ENCODE results near the gene ZACN.

ZACN gene

DNA sequence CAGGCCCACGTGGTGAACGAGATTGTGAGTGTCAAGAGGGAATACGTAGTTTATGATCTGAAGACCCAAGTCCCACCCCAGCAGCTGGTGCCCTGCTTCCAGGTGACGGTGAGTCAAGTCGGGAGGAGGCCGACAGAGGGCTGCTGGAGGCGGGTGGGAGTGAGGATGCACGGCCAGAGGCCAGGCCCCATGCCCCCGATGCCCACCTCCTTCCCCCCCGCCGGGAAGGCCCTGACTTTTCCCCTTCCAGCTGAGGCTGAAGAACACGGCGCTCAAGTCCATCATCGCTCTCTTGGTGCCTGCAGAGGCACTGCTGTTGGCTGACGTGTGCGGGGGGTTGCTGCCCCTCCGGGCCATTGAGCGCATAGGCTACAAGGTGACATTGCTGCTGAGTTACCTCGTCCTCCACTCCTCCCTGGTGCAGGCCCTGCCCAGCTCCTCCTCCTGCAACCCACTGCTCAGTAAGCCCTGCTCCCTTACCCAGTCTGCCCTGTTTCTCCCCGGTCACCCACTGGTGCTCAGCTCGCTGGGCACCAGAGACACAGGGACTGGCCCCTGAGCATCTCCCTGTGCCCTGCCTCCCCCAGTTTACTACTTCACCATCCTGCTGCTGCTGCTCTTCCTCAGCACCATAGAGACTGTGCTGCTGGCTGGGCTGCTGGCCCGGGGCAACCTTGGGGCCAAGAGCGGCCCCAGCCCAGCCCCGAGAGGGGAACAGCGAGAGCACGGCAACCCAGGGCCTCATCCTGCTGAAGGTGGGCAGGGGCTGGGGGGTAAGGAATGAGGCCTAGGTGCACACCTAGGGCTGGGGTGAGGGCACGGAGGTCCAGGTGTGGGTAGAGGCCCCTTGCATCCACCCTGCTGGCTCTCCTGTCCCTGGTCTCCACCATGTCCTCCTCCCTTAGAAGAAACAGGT lies 2.6 kb downstream of the ZACN start:
- DNase-seq (ENCODE audit: low read depth in 2 of 2), result no peak

- DNase-seq (ENCODE audit: low read depth in 2 of 2), result no peak
These were observed 3.6 kb downstream of the ZACN start for GRCh38 chr17:76082326-76083251.

DNA sequence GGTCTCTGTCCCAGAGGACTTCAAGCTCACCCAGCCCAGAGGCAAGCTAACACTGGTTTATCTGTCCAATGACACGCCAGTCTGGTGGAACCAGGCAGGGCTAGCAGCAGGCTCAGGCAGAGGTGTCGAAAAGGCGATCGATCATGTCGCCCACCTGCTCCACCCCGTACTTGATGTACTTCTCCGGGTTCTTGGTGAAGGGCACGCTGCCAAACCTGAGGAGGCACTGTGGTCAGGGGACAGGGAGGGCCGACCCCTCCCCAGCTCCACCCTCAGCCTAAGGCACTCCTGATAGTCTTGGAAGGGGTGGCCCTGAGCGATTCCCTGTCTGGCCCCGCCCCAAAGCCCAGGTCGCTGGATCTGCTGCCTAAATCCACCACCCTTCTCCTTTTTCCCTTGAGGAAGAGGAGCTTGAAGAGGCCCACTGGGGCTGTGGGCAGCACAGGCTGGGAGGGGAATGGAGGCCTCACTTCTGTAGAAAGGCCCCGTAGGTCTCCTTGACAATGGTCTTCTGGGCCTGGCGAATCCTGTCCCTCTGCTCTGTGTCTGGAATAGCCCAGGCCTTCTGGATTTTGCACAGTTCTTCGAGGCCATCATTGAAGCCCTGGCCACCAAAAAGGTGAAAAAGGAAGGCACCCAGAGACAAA lies 4.7 kb downstream of the ZACN start:
- DNase-seq (ENCODE audit: low read depth in 2 of 2), result no peak

DNA sequence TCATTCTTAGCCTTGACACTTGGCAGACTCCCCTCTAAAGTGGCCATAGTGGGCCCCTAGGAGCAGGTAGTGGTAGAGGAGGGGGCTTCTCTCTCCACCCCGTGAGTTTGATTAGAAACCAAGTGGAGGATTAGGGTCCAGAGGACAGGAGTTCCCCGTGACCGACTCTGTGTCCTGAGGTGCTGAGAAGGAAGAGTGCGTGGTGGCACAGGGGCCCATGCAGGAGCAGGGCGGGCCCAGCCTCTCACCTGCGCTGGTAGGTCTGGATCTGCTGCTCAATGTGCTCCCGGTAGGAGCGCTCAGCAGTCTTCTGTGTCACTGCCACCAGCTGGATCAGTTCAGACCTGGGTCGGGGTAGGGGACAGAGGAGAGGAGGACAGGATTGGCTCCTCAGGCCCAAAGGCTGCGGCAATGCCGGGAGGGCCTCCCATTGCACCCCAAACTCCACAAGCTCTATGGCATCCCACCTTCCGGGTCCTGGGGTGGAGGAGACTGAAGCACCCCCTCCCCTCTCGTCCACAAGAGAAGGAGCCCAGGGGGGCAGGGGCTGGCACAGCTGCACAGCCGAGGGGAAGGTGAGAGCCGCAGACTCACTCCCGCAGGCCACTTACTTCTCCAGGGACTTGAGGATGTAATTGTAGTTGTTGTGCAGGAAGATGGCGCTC lies 6.2 kb downstream of the ZACN start:
- DNase-seq (ENCODE audit: low read depth in 2 of 2), result no peak

DNA sequence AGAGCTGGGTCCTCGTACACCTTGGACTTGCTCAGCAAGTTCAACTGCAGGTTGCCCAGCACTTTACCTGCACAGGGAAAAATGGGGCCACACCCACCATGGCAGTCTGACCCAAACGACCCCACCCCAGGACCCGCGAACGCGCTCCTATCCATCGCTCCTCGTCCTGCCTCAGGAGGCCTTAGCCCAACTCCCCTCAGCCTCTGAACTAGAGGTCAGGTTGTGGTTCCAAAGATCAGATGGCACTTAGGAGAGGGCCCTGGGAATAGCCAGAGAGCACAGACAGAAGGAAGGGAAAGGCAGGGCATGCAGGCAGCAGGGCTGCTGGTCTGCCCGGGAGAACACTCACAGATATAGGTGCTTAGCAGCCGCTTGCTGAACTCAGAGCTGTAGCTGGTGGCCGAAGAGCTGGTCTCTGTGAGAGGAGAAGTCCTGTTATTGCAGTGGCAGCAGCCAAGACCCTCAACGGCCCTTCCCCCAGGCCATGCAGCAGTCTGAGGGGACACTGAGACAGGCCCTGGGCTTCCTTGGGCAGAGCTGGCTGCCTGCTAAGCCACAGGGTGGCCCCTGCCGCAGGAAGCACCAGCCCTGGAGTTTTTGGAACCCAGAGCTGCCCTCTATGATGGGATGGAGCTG lies 6.9 kb downstream of the ZACN start:
- DNase-seq (ENCODE audit: low read depth in 2 of 2), result no peak

DNA sequence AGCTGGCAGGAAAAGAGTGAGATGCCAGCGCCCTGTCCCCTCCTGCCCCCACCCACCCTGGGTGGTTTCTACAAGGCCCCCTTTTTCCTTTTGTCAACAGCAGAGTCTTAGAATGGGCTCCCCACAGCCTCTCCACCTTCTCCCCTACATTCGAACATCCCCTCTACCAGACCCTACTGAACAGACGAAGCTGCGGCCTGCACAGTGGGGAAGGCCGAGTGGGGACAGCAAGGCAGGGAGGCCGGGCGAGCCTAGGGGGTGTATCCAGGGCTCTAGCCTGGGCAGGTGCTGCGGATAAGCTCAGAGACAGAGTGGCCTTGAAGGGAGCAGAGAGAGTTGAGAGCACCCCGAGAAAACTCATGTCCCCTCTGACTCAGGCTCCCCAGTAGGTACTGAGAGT lies 7.4 kb downstream of the ZACN start:
- DNase-seq (ENCODE audit: low read depth in 2 of 2), result no peak

DNA sequence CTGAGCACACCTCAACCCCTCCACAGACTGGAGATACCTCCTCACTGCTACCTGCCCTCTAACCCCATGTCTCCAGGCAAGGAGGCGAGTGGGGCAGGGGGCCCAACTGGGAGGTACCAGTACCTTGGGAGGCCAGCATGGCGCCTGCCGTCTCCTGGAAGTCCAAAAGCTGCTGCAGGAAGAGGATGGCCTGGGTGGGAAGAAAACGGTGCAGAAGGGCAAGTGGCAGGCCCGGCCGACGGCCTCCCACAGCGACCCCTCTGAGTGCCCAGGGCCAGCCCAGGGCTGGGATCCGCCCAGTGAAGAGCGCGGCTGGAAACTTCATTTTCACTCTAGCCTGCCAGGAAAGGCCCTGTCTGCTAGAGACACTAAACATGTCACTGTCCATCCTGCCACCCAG lies 8.5 kb downstream of the ZACN start:
- no peak for DNase-seq (ENCODE audit: low read depth in 2 of 2)

DNA sequence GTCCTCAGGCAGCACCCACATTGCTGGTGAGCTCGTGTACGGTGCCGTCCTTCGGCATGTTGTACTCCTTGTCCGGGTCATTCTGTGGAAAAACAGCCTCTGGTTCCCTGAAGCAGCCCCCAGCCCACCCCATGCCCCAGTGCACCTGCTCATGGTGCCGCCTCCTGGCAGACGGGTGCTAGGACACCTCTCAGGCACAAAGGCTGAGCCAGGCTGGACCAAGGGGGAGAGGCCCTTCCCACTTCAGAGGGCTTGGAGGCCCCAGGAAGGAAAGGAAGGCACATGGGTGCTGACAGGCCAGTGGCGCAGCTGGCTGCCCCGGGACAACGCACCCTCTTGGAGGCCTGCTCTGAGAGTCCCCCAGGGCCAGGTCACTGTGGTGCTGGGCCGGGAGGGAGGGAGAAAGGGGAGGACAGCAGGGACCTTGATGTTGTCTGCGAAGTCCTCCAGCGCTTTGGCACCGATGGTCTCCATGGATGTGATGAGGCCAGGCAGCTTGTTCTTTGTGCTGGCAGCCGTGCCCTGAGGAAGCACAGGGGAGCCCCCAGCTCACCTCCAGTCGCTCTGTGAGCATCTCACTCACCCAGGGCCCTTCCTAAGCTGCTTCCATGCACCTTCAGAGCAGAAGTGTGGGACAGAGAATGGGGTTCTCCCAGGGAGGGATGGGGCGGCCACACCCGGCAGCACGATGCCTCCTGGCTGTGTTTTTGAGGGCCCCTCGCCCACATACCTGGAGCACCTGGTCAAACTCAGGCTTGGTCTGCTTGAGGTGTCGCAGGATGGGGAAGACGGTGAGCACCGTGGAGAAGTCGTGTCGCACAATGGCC lies 9.3 kb downstream of the ZACN start:
- DNase-seq (ENCODE audit: low read depth in 2 of 2), result no peak

GRCh38 chr17:76088868-76089576 lies 10.0 kb downstream of the ZACN start:
- DNase-seq (ENCODE audit: low read depth in 2 of 2), result no peak

- DNase-seq (ENCODE audit: low read depth in 2 of 2), result no peak
These were observed 10.9 kb downstream of the ZACN start for GRCh38 chr17:76089680-76090516.

- no peak for DNase-seq (ENCODE audit: low read depth in 2 of 2)
These were observed 11.6 kb downstream of the ZACN start for GRCh38 chr17:76090517-76091129.

DNA sequence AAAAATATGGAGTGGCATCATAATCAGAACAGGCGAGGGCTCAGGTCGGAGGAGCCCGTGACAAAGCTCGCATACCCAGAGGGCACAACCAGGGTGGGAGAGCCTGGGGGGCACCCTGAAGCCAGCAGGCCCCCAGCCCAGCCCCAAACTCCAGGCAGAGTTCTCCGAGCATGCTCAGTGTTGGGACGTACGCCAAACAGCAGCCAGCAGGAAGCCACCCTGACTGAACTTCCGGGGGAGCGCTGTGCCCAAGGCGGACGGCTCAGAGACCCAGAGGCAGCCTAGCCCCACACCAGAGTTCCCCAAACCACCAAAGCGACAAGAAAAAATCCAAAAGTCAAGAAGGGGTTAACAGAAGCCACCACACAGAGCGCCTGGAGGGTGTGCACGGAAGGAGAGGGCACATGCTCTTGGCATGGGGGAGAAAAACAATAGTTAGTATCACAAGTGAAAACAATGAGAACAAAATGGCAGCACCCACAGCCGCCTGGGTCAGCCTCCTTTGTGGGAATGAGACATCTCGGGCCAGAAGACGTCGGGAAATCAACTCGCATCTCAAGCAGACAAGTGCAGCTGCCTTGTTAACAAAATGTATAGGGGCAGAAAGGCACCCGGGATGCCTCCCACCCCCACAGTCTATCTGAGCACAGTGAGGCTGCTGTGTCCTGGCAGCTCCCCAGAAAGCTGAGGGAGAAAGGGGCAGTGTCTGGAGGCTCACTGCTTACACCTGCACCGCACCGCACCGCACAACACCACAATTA lies 12.7 kb downstream of the ZACN start:
- no peak for DNase-seq (ENCODE audit: low read depth in 2 of 2)

- no peak for DNase-seq (ENCODE audit: low read depth in 2 of 2)
These were observed 13.8 kb downstream of the ZACN start for GRCh38 chr17:76092526-76093413.

DNA sequence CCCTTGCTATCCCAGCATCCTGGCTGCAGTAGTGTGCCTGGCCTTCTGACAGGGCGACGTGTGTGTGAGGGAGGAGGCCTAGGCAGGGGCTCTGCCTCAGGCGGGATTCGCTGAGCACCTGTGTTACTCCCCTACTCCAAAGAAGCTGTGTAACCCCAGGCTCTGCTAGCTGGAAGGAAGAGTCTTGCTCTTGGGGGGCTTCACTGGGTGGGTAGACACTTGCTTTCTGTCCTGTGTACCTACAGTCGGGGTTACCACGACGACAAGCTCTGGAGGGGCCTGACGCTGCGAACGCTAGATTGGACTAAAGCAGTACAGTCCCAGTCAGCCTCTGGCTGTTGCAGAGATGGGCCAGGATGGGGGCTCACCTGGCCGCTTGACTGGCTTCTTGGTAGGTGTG lies 15.1 kb downstream of the ZACN start:
- no peak for DNase-seq (ENCODE audit: low read depth in 2 of 2)

- DNase-seq (ENCODE audit: low read depth in 2 of 2), result no peak
These were observed 17.0 kb downstream of the ZACN start for GRCh38 chr17:76095943-76096342.

- no peak for DNase-seq (ENCODE audit: low read depth in 2 of 2)
These were observed 18.8 kb downstream of the ZACN start for GRCh38 chr17:76097716-76098295.

Measured in stimulated activated CD8-positive, alpha-beta memory T cell treated with anti-CD3 and anti-CD28 coated beads, Interleukin-2, amount 100 ng/mL, for 48 hours (primary cell).